WTC11 (cell line): ENCODE measurements around the gene CCDC172. TPM values are rescaled to one million over a fixed set of nuclear protein-coding genes. Genes with fewer than 3 reads are reported as not detected.

Experiments used
- ATAC-seq: fragments of 200-7000 bp; cut with Tn5 transposase; 2 replicates; pipeline ENCODE4 v1.10.0; 2021; ENCODE audit warnings: mild to moderate bottlenecking, moderate library complexity
- CTCF ChIA-PET: fragments of 300-600 bp; sonication (Branson Sonifier 250); formaldehyde crosslinking; loops from one replicate; lab custom pipeline; 2021; ENCODE audit warnings: antibody characterized with exemption; lab: Charles Lee
- POLR2A ChIA-PET: fragments of 350-600 bp; sonication (Branson Sonifier 250); formaldehyde crosslinking; loops from one replicate; lab custom pipeline; 2021; ENCODE audit warnings: antibody characterized with exemption; lab: Charles Lee
- DNase-seq: peaks from one replicate; pipeline ENCODE4 v3.0.0; 2021; ENCODE audit warnings: low spot score
- H3K27ac Mint-ChIP-seq: 2 replicates; pipeline ENCODE4 v1.8.0; 2021; ENCODE audit warnings: mixed read lengths
- H3K27me3 Mint-ChIP-seq: 2 replicates; pipeline ENCODE4 v1.8.0; 2021; ENCODE audit warnings: low read depth, mild to moderate bottlenecking, moderate library complexity, mixed read lengths
- H3K36me3 Mint-ChIP-seq: 2 replicates; pipeline ENCODE4 v1.8.0; 2021; ENCODE audit warnings: mixed read lengths
- H3K4me1 Mint-ChIP-seq: 2 replicates; pipeline ENCODE4 v1.8.0; 2022; ENCODE audit warnings: mixed read lengths
- H3K4me3 Mint-ChIP-seq: 2 replicates; pipeline ENCODE4 v1.8.0; 2021; ENCODE audit warnings: mild to moderate bottlenecking, moderate library complexity, mixed read lengths
- H3K9me3 Mint-ChIP-seq: 2 replicates; pipeline ENCODE4 v1.8.0; 2021; ENCODE audit warnings: mixed read lengths
- ATF1 ChIP-seq: sonication (generic); formaldehyde crosslinking; IDR thresholded peaks from 2 replicates; pipeline ENCODE4 v1.8.1; 2023; ENCODE audit warnings: mild to moderate bottlenecking, moderate library complexity, missing genetic modification reagents
- ESRRA ChIP-seq: sonication (generic); formaldehyde crosslinking; IDR thresholded peaks from 2 replicates; pipeline ENCODE4 v1.8.1; 2022; ENCODE audit warnings: mild to moderate bottlenecking, missing genetic modification reagents, borderline replicate concordance
- GABPB1 ChIP-seq: sonication (generic); formaldehyde crosslinking; IDR thresholded peaks from 2 replicates; pipeline ENCODE4 v1.8.1; 2023; ENCODE audit warnings: mild to moderate bottlenecking, missing genetic modification reagents
- HMGA2 ChIP-seq: fragments of 250-450 bp; sonication (Bioruptor Pico); IDR thresholded peaks from 2 replicates; pipeline ENCODE4 v1.4.0; 2021; ENCODE audit warnings: mild to moderate bottlenecking, moderate library complexity
- IRF2 ChIP-seq: sonication (generic); formaldehyde crosslinking; IDR thresholded peaks from 2 replicates; pipeline ENCODE4 v1.8.0; 2022; ENCODE audit warnings: low read depth, missing genetic modification reagents, borderline replicate concordance
- KAT7 ChIP-seq: sonication (generic); formaldehyde crosslinking; IDR thresholded peaks from 2 replicates; pipeline ENCODE4 v1.8.1; 2023; ENCODE audit warnings: missing genetic modification reagents, mild to moderate bottlenecking, borderline replicate concordance
- NFYB ChIP-seq: sonication (generic); formaldehyde crosslinking; conservative IDR thresholded peaks from 2 replicates; pipeline ENCODE4 v1.8.0; 2022; ENCODE audit warnings: low read depth, missing genetic modification reagents
- OVOL2 ChIP-seq: fragments of 250-450 bp; sonication (Bioruptor Pico); IDR thresholded peaks from 2 replicates; pipeline ENCODE4 v1.9.0; 2021; ENCODE audit warnings: mild to moderate bottlenecking, borderline replicate concordance
- PRRX2 ChIP-seq: fragments of 250-450 bp; sonication (Bioruptor Pico); IDR thresholded peaks from 2 replicates; pipeline ENCODE4 v1.8.0; 2021; ENCODE audit warnings: mild to moderate bottlenecking
- SP1 ChIP-seq: sonication (generic); formaldehyde crosslinking; conservative IDR thresholded peaks from 2 replicates; pipeline ENCODE4 v1.8.1; 2022; ENCODE audit warnings: missing genetic modification reagents
- TCF7 ChIP-seq: sonication (generic); formaldehyde crosslinking; IDR thresholded peaks from 2 replicates; pipeline ENCODE4 v1.8.0; 2022; ENCODE audit warnings: mild to moderate bottlenecking, low read depth, missing genetic modification reagents, moderate library complexity
- TEAD1 ChIP-seq: sonication (generic); formaldehyde crosslinking; IDR thresholded peaks from 2 replicates; pipeline ENCODE4 v1.8.0; 2022; ENCODE audit warnings: mild to moderate bottlenecking, missing genetic modification reagents
- ZNF121 ChIP-seq: sonication (generic); formaldehyde crosslinking; IDR thresholded peaks from 2 replicates; pipeline ENCODE4 v1.8.0; 2023; ENCODE audit warnings: missing genetic modification reagents
- ZNF263 ChIP-seq: sonication (generic); formaldehyde crosslinking; IDR thresholded peaks from 2 replicates; pipeline ENCODE4 v1.8.1; 2022; ENCODE audit warnings: low read depth, mild to moderate bottlenecking, moderate library complexity, missing genetic modification reagents
- ZNF423 ChIP-seq: fragments of 250-450 bp; sonication (Bioruptor Pico); IDR thresholded peaks from 2 replicates; pipeline ENCODE4 v2.1.2; 2022; ENCODE audit warnings: mild to moderate bottlenecking, moderate library complexity
- ZNF671 ChIP-seq: fragments of 250-450 bp; sonication (Bioruptor Pico); IDR thresholded peaks from 2 replicates; pipeline ENCODE4 v1.8.0; 2021; ENCODE audit warnings: mild to moderate bottlenecking
- total RNA-seq: library from RNA; stranded (reverse); gene quantifications from 3 replicates; pipeline ENCODE4 v1.2.3, GENCODE V29; 2021
- TF ChIP-seq, protein P1 (sequence below): sonication (generic); formaldehyde crosslinking; IDR thresholded peaks from 2 replicates; pipeline ENCODE4 v1.8.0; 2022; ENCODE audit warnings: mild to moderate bottlenecking, missing genetic modification reagents
- TF ChIP-seq, protein P2 (sequence below): fragments of 250-450 bp; sonication (Bioruptor Pico); IDR thresholded peaks from 2 replicates; pipeline ENCODE4 v2.1.2; 2022; ENCODE audit warnings: mild to moderate bottlenecking, moderate library complexity
- TF ChIP-seq, protein P3 (sequence below): sonication (generic); formaldehyde crosslinking; IDR thresholded peaks from 2 replicates; pipeline ENCODE4 v1.8.0; 2022; ENCODE audit warnings: mild to moderate bottlenecking, missing genetic modification reagents
- TF ChIP-seq, protein P4 (sequence below): sonication (generic); formaldehyde crosslinking; IDR thresholded peaks from 2 replicates; pipeline ENCODE4 v1.8.0; 2023; ENCODE audit warnings: mild to moderate bottlenecking, missing genetic modification reagents
- TF ChIP-seq, protein P5 (sequence below): sonication (generic); formaldehyde crosslinking; IDR thresholded peaks from 2 replicates; pipeline ENCODE4 v1.8.1; 2022; ENCODE audit warnings: low read depth, missing genetic modification reagents, borderline replicate concordance

Gene CCDC172
- total RNA-seq, 1 experiment from 2014 or later: 2.0 TPM

DNA sequence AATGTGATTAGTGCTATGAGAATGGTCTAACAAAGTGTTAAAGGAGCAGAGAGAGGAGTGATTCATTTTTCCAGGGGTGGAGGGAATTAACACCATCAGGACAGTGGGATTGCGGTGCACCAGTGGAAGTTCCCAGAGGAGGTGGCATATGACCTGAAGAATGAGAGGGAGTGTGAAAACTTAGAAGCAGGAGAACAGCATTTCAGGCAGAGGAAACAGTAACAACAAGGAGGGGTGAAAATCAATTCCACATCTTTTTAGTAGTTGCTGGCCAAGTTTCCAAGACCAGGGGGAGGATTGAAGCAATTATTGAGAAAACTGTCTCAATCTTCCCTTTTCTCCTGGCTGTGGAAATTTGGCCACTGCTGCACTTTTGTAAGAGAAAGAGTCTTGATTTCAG lies 23.7 kb upstream of the CCDC172 start:
- no peak for ATAC-seq
- TF ChIP-seq, protein P1, sequence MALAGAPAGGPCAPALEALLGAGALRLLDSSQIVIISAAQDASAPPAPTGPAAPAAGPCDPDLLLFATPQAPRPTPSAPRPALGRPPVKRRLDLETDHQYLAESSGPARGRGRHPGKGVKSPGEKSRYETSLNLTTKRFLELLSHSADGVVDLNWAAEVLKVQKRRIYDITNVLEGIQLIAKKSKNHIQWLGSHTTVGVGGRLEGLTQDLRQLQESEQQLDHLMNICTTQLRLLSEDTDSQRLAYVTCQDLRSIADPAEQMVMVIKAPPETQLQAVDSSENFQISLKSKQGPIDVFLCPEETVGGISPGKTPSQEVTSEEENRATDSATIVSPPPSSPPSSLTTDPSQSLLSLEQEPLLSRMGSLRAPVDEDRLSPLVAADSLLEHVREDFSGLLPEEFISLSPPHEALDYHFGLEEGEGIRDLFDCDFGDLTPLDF (CRISPR knock-in tag): no peak
- TF ChIP-seq ZNF121 (CRISPR knock-in tag) (no peak), ZNF671 (CRISPR knock-in tag) (no peak), GABPB1 (no peak), SP1 (CRISPR knock-in tag) (no peak), TEAD1 (CRISPR knock-in tag) (no peak), TCF7 (CRISPR knock-in tag) (no peak), NFYB (CRISPR knock-in tag) (no peak), IRF2 (CRISPR knock-in tag) (no peak), ZNF423 (no peak)
- TF ChIP-seq, protein P2, sequence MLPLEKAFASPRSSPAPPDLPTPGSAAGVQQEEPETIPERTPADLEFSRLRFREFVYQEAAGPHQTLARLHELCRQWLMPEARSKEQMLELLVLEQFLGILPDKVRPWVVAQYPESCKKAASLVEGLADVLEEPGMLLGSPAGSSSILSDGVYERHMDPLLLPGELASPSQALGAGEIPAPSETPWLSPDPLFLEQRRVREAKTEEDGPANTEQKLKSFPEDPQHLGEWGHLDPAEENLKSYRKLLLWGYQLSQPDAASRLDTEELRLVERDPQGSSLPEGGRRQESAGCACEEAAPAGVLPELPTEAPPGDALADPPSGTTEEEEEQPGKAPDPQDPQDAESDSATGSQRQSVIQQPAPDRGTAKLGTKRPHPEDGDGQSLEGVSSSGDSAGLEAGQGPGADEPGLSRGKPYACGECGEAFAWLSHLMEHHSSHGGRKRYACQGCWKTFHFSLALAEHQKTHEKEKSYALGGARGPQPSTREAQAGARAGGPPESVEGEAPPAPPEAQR (CRISPR knock-in tag): no peak
- TF ChIP-seq, protein P3, sequence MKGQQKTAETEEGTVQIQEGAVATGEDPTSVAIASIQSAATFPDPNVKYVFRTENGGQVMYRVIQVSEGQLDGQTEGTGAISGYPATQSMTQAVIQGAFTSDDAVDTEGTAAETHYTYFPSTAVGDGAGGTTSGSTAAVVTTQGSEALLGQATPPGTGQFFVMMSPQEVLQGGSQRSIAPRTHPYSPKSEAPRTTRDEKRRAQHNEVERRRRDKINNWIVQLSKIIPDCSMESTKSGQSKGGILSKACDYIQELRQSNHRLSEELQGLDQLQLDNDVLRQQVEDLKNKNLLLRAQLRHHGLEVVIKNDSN: no peak
- TF ChIP-seq, protein P4, sequence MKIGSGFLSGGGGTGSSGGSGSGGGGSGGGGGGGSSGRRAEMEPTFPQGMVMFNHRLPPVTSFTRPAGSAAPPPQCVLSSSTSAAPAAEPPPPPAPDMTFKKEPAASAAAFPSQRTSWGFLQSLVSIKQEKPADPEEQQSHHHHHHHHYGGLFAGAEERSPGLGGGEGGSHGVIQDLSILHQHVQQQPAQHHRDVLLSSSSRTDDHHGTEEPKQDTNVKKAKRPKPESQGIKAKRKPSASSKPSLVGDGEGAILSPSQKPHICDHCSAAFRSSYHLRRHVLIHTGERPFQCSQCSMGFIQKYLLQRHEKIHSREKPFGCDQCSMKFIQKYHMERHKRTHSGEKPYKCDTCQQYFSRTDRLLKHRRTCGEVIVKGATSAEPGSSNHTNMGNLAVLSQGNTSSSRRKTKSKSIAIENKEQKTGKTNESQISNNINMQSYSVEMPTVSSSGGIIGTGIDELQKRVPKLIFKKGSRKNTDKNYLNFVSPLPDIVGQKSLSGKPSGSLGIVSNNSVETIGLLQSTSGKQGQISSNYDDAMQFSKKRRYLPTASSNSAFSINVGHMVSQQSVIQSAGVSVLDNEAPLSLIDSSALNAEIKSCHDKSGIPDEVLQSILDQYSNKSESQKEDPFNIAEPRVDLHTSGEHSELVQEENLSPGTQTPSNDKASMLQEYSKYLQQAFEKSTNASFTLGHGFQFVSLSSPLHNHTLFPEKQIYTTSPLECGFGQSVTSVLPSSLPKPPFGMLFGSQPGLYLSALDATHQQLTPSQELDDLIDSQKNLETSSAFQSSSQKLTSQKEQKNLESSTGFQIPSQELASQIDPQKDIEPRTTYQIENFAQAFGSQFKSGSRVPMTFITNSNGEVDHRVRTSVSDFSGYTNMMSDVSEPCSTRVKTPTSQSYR (CRISPR knock-in tag): no peak

DNA sequence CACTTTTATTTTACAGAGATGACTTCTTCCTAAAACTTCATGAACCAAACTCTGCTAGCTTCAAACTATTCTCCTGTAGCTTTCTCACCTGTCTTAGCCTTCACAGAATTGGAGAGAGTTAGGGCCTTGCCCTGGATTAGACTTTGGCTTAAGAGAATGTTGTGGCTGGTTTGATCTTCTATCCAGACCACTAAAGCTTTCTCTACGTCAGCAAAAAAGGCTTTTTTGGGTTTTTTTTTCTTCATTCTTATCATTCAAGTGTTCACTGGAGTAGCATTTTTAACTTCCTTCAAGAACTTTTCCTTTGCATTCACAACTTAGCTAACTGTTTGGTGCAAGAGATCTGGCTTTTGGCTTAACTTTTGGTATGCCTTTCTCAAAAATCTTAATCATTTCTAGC lies 19.3 kb upstream of the CCDC172 start:
- Mint-ChIP-seq H3K27me3 (no peaks in the 10 kb centered on the region), H3K36me3 (no peaks in the 10 kb centered on the region), H3K27ac (no peak overlapping the region), H3K4me1 (no peaks in the 10 kb centered on the region), H3K4me3 (no peak overlapping the region), H3K9me3 (peaks cover 10% of the 10 kb centered on the region)
- ATAC-seq (no peak), DNase-seq (no peak)
- POLR2A ChIA-PET: no interaction called here
- TF ChIP-seq HMGA2 (CRISPR knock-in tag): no peak
- no peak for TF ChIP-seq ATF1 (CRISPR knock-in tag)
- no peak for TF ChIP-seq PRRX2
- no peak for TF ChIP-seq KAT7
- TF ChIP-seq, protein P5, sequence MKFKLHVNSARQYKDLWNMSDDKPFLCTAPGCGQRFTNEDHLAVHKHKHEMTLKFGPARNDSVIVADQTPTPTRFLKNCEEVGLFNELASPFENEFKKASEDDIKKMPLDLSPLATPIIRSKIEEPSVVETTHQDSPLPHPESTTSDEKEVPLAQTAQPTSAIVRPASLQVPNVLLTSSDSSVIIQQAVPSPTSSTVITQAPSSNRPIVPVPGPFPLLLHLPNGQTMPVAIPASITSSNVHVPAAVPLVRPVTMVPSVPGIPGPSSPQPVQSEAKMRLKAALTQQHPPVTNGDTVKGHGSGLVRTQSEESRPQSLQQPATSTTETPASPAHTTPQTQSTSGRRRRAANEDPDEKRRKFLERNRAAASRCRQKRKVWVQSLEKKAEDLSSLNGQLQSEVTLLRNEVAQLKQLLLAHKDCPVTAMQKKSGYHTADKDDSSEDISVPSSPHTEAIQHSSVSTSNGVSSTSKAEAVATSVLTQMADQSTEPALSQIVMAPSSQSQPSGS (CRISPR knock-in tag): no peak
- no peak for TF ChIP-seq OVOL2 (CRISPR knock-in tag)
- no peak for TF ChIP-seq ZNF263 (CRISPR knock-in tag)
- no peak for TF ChIP-seq ESRRA (CRISPR knock-in tag)
- CTCF ChIA-PET: no interaction called here

More for the DNA sequence above, 23.7 kb upstream of the CCDC172 start:
- Mint-ChIP-seq H3K9me3 (peaks cover 10% of the 10 kb centered on the region), H3K27me3 (no peaks in the 10 kb centered on the region), H3K36me3 (no peaks in the 10 kb centered on the region), H3K4me1 (no peaks in the 10 kb centered on the region), H3K27ac (peak overlapping the region; percentile 57), H3K4me3 (no peak overlapping the region)
- no peak for DNase-seq
- POLR2A ChIA-PET: no interaction called here
- CTCF ChIA-PET: no interaction called here
